ENCODE measurements around the gene PDIA2.

Gene PDIA2

DNA sequence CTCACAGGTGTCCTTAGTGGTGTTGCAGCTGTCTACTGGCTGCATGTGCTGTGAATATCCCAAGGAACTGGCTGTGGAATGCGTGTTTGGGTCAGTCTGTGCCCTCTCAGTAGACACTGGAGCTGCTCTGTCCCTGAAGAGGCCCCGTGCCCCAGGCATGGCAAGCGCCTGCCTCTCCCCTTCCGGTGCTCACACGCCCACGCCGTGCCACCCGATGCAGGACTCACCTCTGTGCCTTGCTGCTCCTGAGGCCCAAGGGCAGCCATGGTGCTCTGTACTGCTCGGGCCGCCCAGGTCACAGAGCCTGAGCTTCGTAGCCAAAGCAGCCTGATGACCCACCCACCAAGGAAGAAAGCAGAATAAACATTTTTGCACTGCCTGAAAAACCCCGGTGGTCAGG lies 17.3 kb upstream of the PDIA2 start:
- TF ChIP-seq YY1 (IDR thresholded peaks at IDR 0.05; ENCODE audit: low read depth) (no peak), ZBTB7A (IDR thresholded peaks at IDR 0.05; ENCODE audit: low read depth) (no peak), TAF1 (IDR thresholded peaks at IDR 0.05; ENCODE audit: low read depth) (no peak), TCF12 (IDR thresholded peaks at IDR 0.05; ENCODE audit: low read depth) (no peak), TEAD4 (IDR thresholded peaks at IDR 0.05) (no peak), NFIC (IDR thresholded peaks at IDR 0.05) (no peak), EP300 (IDR thresholded peaks at IDR 0.05; ENCODE audit: borderline replicate concordance) (no peak), CREB1 (IDR thresholded peaks at IDR 0.05; ENCODE audit: low read depth) (no peak), RAD21 (IDR thresholded peaks at IDR 0.05; ENCODE audit: low read depth) (no peak), EGR1 (IDR thresholded peaks at IDR 0.05) (no peak), FOXM1 (IDR thresholded peaks at IDR 0.05; ENCODE audit: borderline replicate concordance, low read depth) (no peak), CEBPB (IDR thresholded peaks at IDR 0.05) (no peak)
- TF ChIP-seq, protein P1, sequence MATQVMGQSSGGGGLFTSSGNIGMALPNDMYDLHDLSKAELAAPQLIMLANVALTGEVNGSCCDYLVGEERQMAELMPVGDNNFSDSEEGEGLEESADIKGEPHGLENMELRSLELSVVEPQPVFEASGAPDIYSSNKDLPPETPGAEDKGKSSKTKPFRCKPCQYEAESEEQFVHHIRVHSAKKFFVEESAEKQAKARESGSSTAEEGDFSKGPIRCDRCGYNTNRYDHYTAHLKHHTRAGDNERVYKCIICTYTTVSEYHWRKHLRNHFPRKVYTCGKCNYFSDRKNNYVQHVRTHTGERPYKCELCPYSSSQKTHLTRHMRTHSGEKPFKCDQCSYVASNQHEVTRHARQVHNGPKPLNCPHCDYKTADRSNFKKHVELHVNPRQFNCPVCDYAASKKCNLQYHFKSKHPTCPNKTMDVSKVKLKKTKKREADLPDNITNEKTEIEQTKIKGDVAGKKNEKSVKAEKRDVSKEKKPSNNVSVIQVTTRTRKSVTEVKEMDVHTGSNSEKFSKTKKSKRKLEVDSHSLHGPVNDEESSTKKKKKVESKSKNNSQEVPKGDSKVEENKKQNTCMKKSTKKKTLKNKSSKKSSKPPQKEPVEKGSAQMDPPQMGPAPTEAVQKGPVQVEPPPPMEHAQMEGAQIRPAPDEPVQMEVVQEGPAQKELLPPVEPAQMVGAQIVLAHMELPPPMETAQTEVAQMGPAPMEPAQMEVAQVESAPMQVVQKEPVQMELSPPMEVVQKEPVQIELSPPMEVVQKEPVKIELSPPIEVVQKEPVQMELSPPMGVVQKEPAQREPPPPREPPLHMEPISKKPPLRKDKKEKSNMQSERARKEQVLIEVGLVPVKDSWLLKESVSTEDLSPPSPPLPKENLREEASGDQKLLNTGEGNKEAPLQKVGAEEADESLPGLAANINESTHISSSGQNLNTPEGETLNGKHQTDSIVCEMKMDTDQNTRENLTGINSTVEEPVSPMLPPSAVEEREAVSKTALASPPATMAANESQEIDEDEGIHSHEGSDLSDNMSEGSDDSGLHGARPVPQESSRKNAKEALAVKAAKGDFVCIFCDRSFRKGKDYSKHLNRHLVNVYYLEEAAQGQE (IDR thresholded peaks at IDR 0.05; ENCODE audit: low read depth), result no peak
- TF ChIP-seq, protein P2, sequence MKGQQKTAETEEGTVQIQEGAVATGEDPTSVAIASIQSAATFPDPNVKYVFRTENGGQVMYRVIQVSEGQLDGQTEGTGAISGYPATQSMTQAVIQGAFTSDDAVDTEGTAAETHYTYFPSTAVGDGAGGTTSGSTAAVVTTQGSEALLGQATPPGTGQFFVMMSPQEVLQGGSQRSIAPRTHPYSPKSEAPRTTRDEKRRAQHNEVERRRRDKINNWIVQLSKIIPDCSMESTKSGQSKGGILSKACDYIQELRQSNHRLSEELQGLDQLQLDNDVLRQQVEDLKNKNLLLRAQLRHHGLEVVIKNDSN (IDR thresholded peaks at IDR 0.05), result no peak
- TF ChIP-seq, protein P3, sequence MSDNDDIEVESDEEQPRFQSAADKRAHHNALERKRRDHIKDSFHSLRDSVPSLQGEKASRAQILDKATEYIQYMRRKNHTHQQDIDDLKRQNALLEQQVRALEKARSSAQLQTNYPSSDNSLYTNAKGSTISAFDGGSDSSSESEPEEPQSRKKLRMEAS (IDR thresholded peaks at IDR 0.05), result no peak

DNA sequence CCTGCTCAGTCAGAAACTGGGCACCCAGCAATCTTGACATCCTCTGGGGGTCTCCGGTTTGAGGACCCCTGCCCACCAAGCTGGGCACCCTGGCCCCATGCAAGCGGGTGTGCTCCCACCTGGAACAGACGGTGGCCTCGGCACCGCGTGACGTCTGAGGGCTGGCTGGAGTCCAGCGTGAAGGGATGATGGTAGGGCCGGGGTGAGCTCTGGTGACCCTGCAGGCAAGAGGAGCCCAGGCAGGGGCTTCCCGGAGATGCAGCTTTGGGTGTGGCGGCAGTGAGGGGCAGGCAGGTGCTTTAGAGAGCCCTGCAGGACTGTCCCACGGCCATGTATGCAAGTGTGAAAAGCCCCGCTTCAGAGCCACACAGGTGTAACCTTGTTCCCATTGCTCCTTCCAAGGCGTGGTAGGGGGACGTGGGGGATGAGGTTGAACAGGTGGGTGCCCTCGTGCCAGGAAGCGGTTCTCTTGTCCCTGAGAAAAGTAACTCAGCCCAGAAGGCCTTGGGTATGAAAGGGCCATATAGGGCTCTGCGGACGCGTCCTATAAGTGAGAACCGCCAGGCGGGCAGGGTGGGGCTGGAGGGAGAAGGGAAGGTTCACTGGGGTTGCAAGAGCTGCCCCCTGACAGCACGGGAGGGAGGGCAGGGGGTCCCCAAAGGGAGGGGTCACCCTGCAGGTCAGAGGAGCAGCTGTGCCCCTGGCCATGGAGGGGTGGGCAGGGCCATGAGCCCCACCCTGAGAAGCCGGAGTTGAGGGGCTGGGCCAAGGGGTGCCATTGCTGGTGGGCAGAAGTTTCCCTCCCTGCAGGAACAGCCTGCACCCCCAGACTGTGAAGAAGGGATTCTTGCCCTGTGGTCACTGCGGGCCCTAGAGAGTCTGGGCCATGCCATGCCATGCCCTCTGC lies 16.5 kb upstream of the PDIA2 start:
- no peak for TF ChIP-seq TCF12 (IDR thresholded peaks at IDR 0.05; ENCODE audit: low read depth)
- TF ChIP-seq TEAD4 (IDR thresholded peaks at IDR 0.05), result no peak
- no peak for TF ChIP-seq YY1 (IDR thresholded peaks at IDR 0.05; ENCODE audit: low read depth)
- TF ChIP-seq, protein P3 (IDR thresholded peaks at IDR 0.05), result no peak
- TF ChIP-seq ZBTB7A (IDR thresholded peaks at IDR 0.05; ENCODE audit: low read depth), result no peak
- TF ChIP-seq EGR1 (IDR thresholded peaks at IDR 0.05), result no peak
- TF ChIP-seq, protein P1 (IDR thresholded peaks at IDR 0.05; ENCODE audit: low read depth), result no peak
- no peak for TF ChIP-seq CEBPB (IDR thresholded peaks at IDR 0.05)
- TF ChIP-seq, protein P2 (IDR thresholded peaks at IDR 0.05), result no peak
- no peak for TF ChIP-seq CREB1 (IDR thresholded peaks at IDR 0.05; ENCODE audit: low read depth)
- no peak for TF ChIP-seq TAF1 (IDR thresholded peaks at IDR 0.05; ENCODE audit: low read depth)
- no peak for TF ChIP-seq NFIC (IDR thresholded peaks at IDR 0.05)

DNA sequence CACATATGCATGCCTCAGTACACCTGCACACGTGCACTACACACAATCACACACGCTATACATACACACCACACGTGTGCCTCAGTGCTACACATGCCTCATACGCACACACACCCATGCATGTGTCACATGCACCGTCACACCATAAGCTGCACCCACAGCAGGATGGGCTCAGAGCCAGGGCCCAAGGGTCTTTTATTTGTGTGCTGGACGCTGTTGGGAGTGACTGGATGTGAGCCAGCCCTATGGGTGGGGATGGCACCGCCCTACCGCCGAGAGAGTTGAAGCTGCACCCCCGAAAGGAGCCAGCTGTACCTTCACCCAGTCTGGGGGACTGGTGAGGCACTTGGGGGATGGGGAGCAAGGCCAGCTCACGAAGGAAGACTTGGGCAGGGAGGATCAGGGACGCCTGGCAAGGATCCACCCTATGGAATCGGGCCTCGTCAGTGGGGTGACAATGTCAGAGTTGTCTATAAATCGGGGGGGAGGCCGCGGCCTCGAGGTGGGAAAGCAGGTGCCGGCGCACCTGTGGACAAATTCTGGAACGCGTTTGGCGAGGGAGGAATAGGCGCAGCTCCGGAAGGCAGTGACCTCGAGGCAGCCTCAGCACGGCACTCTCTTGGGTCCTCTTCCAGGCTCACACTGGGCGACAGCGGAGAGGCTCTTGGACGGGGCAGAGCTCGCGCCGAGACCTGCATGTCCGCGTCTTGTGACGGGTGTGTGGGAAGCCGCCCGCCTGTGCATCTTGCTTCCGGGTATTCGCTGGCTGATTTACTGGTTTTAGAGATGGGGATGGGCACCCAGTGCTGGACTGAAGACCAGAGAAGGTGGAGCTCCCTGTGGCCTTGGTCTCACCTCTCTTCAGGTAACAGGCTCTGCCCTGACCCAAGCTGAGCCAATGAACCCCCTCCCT lies 14.6 kb upstream of the PDIA2 start:
- TF ChIP-seq TEAD4 (IDR thresholded peaks at IDR 0.05) (no peak), ZBTB7A (IDR thresholded peaks at IDR 0.05; ENCODE audit: low read depth) (no peak), CEBPB (IDR thresholded peaks at IDR 0.05) (no peak), TAF1 (IDR thresholded peaks at IDR 0.05; ENCODE audit: low read depth) (no peak), FOXM1 (IDR thresholded peaks at IDR 0.05; ENCODE audit: borderline replicate concordance, low read depth) (no peak), EGR1 (IDR thresholded peaks at IDR 0.05) (no peak)
- TF ChIP-seq, protein P1 (IDR thresholded peaks at IDR 0.05; ENCODE audit: low read depth), result no peak
- TF ChIP-seq, protein P3 (IDR thresholded peaks at IDR 0.05), result no peak
- TF ChIP-seq, protein P2 (IDR thresholded peaks at IDR 0.05), result no peak
